IPS-18a (cell line): ENCODE results near the gene CRLF1.
"Not testable (repeated sequence)": the region's sequence is repeated elsewhere in the genome, so short reads cannot be mapped to it uniquely, and the experiment has no call there.

Experiments used
- H3K27ac ChIP-seq: one replicate; pipeline ENCODE4 v1.5.1; 2013; ENCODE audit warnings: low read length
- H3K27me3 ChIP-seq: one replicate; pipeline ENCODE4 v1.6.1; 2013; ENCODE audit warnings: mild to moderate bottlenecking, low read length; ENCODE audit not compliant: control insufficient read depth, insufficient read depth
- H3K36me3 ChIP-seq: one replicate; pipeline ENCODE4 v1.6.1; 2013; ENCODE audit warnings: low read depth, low read length; ENCODE audit not compliant: control insufficient read depth
- H3K4me1 ChIP-seq: one replicate; pipeline ENCODE4 v1.6.1; 2013; ENCODE audit warnings: low read depth, low read length; ENCODE audit not compliant: control insufficient read depth
- H3K4me3 ChIP-seq: one replicate; pipeline ENCODE4 v1.5.1; 2013; ENCODE audit warnings: low read length
- H3K9ac ChIP-seq: one replicate; pipeline ENCODE4 v1.6.1; 2013; ENCODE audit warnings: mild to moderate bottlenecking, low read length, moderate library complexity
- H3K9me3 ChIP-seq: one replicate; pipeline ENCODE4 v1.6.1; 2013; ENCODE audit warnings: low read depth, low read length; ENCODE audit not compliant: control insufficient read depth

Gene CRLF1

GRCh38 chr19:18604820-18605159, 1.8 kb downstream of the CRLF1 start:
- Histone ChIP-seq H3K36me3 (no peaks in the 10 kb centered on the region), H3K9me3 (no peaks in the 10 kb centered on the region), H3K27ac (no peak overlapping the region), H3K4me1 (peaks cover 18% of the 10 kb centered on the region), H3K27me3 (peaks cover 92% of the 10 kb centered on the region), H3K9ac (no peak overlapping the region), H3K4me3 (no peak overlapping the region)

GRCh38 chr19:18603958-18604819, 2.4 kb downstream of the CRLF1 start:
- Histone ChIP-seq H3K9ac (no peak overlapping the region), H3K9me3 (no peaks in the 10 kb centered on the region), H3K36me3 (no peaks in the 10 kb centered on the region), H3K4me3 (no peak overlapping the region), H3K27me3 (peaks cover 92% of the 10 kb centered on the region), H3K4me1 (peaks cover 15% of the 10 kb centered on the region), H3K27ac (no peak overlapping the region)

- Histone ChIP-seq H3K27me3 (peaks cover 88% of the 10 kb centered on the region), H3K4me1 (peaks cover 10% of the 10 kb centered on the region), H3K4me3 (peak overlapping the region; percentile 2), H3K36me3 (no peaks in the 10 kb centered on the region), H3K9me3 (no peaks in the 10 kb centered on the region), H3K9ac (no peak overlapping the region), H3K27ac (no peak overlapping the region)
These were observed 3.2 kb downstream of the CRLF1 start for GRCh38 chr19:18603255-18603957.

GRCh38 chr19:18601875-18602274, 4.7 kb downstream of the CRLF1 start:
- Histone ChIP-seq H3K27ac (no peak overlapping the region), H3K9me3 (no peaks in the 10 kb centered on the region), H3K36me3 (no peaks in the 10 kb centered on the region), H3K27me3 (peaks cover 72% of the 10 kb centered on the region), H3K4me3 (no peak overlapping the region), H3K4me1 (peaks cover 6% of the 10 kb centered on the region), H3K9ac (no peak overlapping the region)

- not testable (repeated sequence) for H3K4me1 ChIP-seq, H3K36me3 ChIP-seq, H3K9ac ChIP-seq, H3K27ac ChIP-seq, H3K9me3 ChIP-seq, H3K4me3 ChIP-seq
- peaks cover 67% of the 10 kb centered on the region for H3K27me3 ChIP-seq
These were observed 5.8 kb downstream of the CRLF1 start for GRCh38 chr19:18600692-18601397.

GRCh38 chr19:18599485-18599884, 7.1 kb downstream of the CRLF1 start:
- H3K9me3 ChIP-seq = no peaks in the 10 kb centered on the region
- H3K4me3 ChIP-seq = no peak overlapping the region
- H3K27ac ChIP-seq = no peak overlapping the region
- no peaks in the 10 kb centered on the region for H3K36me3 ChIP-seq
- H3K4me1 ChIP-seq = peaks cover 12% of the 10 kb centered on the region
- H3K9ac ChIP-seq = no peak overlapping the region
- peaks cover 61% of the 10 kb centered on the region for H3K27me3 ChIP-seq

GRCh38 chr19:18597809-18598660, 8.6 kb downstream of the CRLF1 start:
- Histone ChIP-seq H3K4me3 (no peak overlapping the region), H3K27me3 (peaks cover 46% of the 10 kb centered on the region), H3K27ac (no peak overlapping the region), H3K36me3 (no peaks in the 10 kb centered on the region), H3K9me3 (no peaks in the 10 kb centered on the region), H3K4me1 (peaks cover 9% of the 10 kb centered on the region), H3K9ac (no peak overlapping the region)

- peaks cover 33% of the 10 kb centered on the region for H3K27me3 ChIP-seq
- H3K27ac ChIP-seq = no peak overlapping the region
- no peaks in the 10 kb centered on the region for H3K36me3 ChIP-seq
- no peaks in the 10 kb centered on the region for H3K9me3 ChIP-seq
- H3K4me1 ChIP-seq = peaks cover 9% of the 10 kb centered on the region
- no peak overlapping the region for H3K9ac ChIP-seq
- H3K4me3 ChIP-seq = no peak overlapping the region
These were observed 9.8 kb downstream of the CRLF1 start for GRCh38 chr19:18596752-18597157.

- H3K4me1 ChIP-seq = peaks cover 14% of the 10 kb centered on the region
- no peak overlapping the region for H3K4me3 ChIP-seq
- H3K27ac ChIP-seq = no peak overlapping the region
- no peak overlapping the region for H3K9ac ChIP-seq
- H3K27me3 ChIP-seq = peaks cover 23% of the 10 kb centered on the region
- no peaks in the 10 kb centered on the region for H3K36me3 ChIP-seq
- no peaks in the 10 kb centered on the region for H3K9me3 ChIP-seq
These were observed 11.1 kb downstream of the CRLF1 start for GRCh38 chr19:18595475-18595874.

GRCh38 chr19:18594824-18595373, 11.7 kb downstream of the CRLF1 start:
- peak overlapping the region; percentile 58 for H3K9ac ChIP-seq

More at GRCh38 chr19:18594824-18595373, 11.7 kb downstream of the CRLF1 start:
- Histone ChIP-seq H3K27me3 (peaks cover 20% of the 10 kb centered on the region), H3K27ac (no peak overlapping the region), H3K36me3 (no peaks in the 10 kb centered on the region), H3K9me3 (no peaks in the 10 kb centered on the region), H3K4me1 (peaks cover 14% of the 10 kb centered on the region), H3K4me3 (peak overlapping the region; percentile 59)
